Measurements from ENCODE around the gene MAPK13. TPM values are rescaled to one million over a fixed set of nuclear protein-coding genes. Genes with fewer than 3 reads are reported as not detected.
A peak's percentile ranks its signal among the peaks of the same experiment; 100 is the strongest.
"Not testable (repeated sequence)": the region's sequence is repeated elsewhere in the genome, so short reads cannot be mapped to it uniquely, and the experiment has no call there.

Gene MAPK13
- 1.1 TPM for total RNA-seq

- DNase-seq (ENCODE audit: low read depth in 2 of 3, low spot score in 2 of 3) = no peak
These were observed at the start of gene MAPK13 for GRCh38 chr6:36129941-36130666. Gene MAPK13, plus strand, starts transcription at chr6:36130513. Its CDS starts 70 bp downstream, at chr6:36130583.

GRCh38 chr6:36082318-36082717 lies 48.0 kb upstream of the MAPK13 start:
- no peak for DNase-seq (ENCODE audit: low read depth in 2 of 3, low spot score in 2 of 3)

- no peak for DNase-seq (ENCODE audit: low read depth in 2 of 3, low spot score in 2 of 3)
These were observed 46.9 kb upstream of the MAPK13 start for GRCh38 chr6:36083446-36083845.

GRCh38 chr6:36088204-36088603 lies 42.1 kb upstream of the MAPK13 start:
- DNase-seq (ENCODE audit: low read depth in 2 of 3, low spot score in 2 of 3) = not testable (repeated sequence)

GRCh38 chr6:36089048-36089447 lies 41.3 kb upstream of the MAPK13 start:
- DNase-seq (ENCODE audit: low read depth in 2 of 3, low spot score in 2 of 3) = no peak

GRCh38 chr6:36094238-36094637 lies 36.1 kb upstream of the MAPK13 start:
- no peak for DNase-seq (ENCODE audit: low read depth in 2 of 3, low spot score in 2 of 3)

GRCh38 chr6:36094753-36095496 lies 35.4 kb upstream of the MAPK13 start:
- peak; percentile 77 to 86 (median 83) for DNase-seq (ENCODE audit: low read depth in 2 of 3, low spot score in 2 of 3)

GRCh38 chr6:36095497-36096391 lies 34.6 kb upstream of the MAPK13 start:
- no peak for DNase-seq (ENCODE audit: low read depth in 2 of 3, low spot score in 2 of 3)

- DNase-seq (ENCODE audit: low read depth in 2 of 3, low spot score in 2 of 3) = peak in 1 of 3 donors; percentile 33
These were observed 31.9 kb upstream of the MAPK13 start for GRCh38 chr6:36098253-36098919.

- DNase-seq (ENCODE audit: low read depth in 2 of 3, low spot score in 2 of 3) = peak in 2 of 3 donors; percentile 73 to 93
These were observed 31.2 kb upstream of the MAPK13 start for GRCh38 chr6:36098920-36099647.

GRCh38 chr6:36099869-36100483 lies 30.3 kb upstream of the MAPK13 start:
- peak in 2 of 3 donors; percentile 55 to 85 for DNase-seq (ENCODE audit: low read depth in 2 of 3, low spot score in 2 of 3)

- no peak for DNase-seq (ENCODE audit: low read depth in 2 of 3, low spot score in 2 of 3)
These were observed 28.6 kb upstream of the MAPK13 start for GRCh38 chr6:36101691-36102090.

- DNase-seq (ENCODE audit: low read depth in 2 of 3, low spot score in 2 of 3) = no peak
These were observed 27.5 kb upstream of the MAPK13 start for GRCh38 chr6:36102853-36103252.

GRCh38 chr6:36104836-36105235 lies 25.5 kb upstream of the MAPK13 start:
- no peak for DNase-seq (ENCODE audit: low read depth in 2 of 3, low spot score in 2 of 3)

GRCh38 chr6:36109092-36109491 lies 21.2 kb upstream of the MAPK13 start:
- no peak for DNase-seq (ENCODE audit: low read depth in 2 of 3, low spot score in 2 of 3)

- DNase-seq (ENCODE audit: low read depth in 2 of 3, low spot score in 2 of 3) = no peak
These were observed 20.3 kb upstream of the MAPK13 start for GRCh38 chr6:36110050-36110449.

- no peak for DNase-seq (ENCODE audit: low read depth in 2 of 3, low spot score in 2 of 3)
These were observed 19.4 kb upstream of the MAPK13 start for GRCh38 chr6:36110863-36111262.

- DNase-seq (ENCODE audit: low read depth in 2 of 3, low spot score in 2 of 3) = no peak
These were observed 18.8 kb upstream of the MAPK13 start for GRCh38 chr6:36111526-36111925.

- DNase-seq (ENCODE audit: low read depth in 2 of 3, low spot score in 2 of 3) = no peak
These were observed 17.3 kb upstream of the MAPK13 start for GRCh38 chr6:36113049-36113448.
